Activated CD4-positive, alpha-beta T cell treated with anti-CD3 and anti-CD28 coated beads, Interleukin-2, Interleukin-4, amounts not matched to agents 100 ng/mL and 50 ng/mL, durations not matched to agents 16 hours and 8 hours (primary cell): Measurements from ENCODE around the gene PRPSAP2.

Source experiments
- DNase-seq: peaks from one replicate; pipeline ENCODE4 v3.0.0-alpha.2; 2020; ENCODE audit warnings: low spot score

The PRPSAP2 gene

GRCh38 chr17:18962494-18962815 lies 104.5 kb downstream of the PRPSAP2 start:
- DNase-seq: no peak

- DNase-seq: no peak
These were observed 105.4 kb downstream of the PRPSAP2 start for GRCh38 chr17:18963126-18964017.

GRCh38 chr17:18964018-18964351 lies 106.1 kb downstream of the PRPSAP2 start:
- no peak for DNase-seq

- no peak for DNase-seq
These were observed 106.6 kb downstream of the PRPSAP2 start for GRCh38 chr17:18964550-18964949.

- no peak for DNase-seq
These were observed 107.8 kb downstream of the PRPSAP2 start for GRCh38 chr17:18965530-18966236.

- no peak for DNase-seq
These were observed 109.1 kb downstream of the PRPSAP2 start for GRCh38 chr17:18966831-18967624.

GRCh38 chr17:18967916-18968315 lies 110.0 kb downstream of the PRPSAP2 start:
- no peak for DNase-seq

GRCh38 chr17:18968345-18968744 lies 110.4 kb downstream of the PRPSAP2 start:
- no peak for DNase-seq

GRCh38 chr17:18968945-18969887 lies 111.3 kb downstream of the PRPSAP2 start:
- DNase-seq: no peak

GRCh38 chr17:18970582-18971480 lies 112.9 kb downstream of the PRPSAP2 start:
- no peak for DNase-seq

- DNase-seq: no peak
These were observed 113.9 kb downstream of the PRPSAP2 start for GRCh38 chr17:18971801-18972200.

GRCh38 chr17:18974407-18975149 lies 116.6 kb downstream of the PRPSAP2 start:
- DNase-seq: peak; percentile 18

GRCh38 chr17:18975597-18975996 lies 117.7 kb downstream of the PRPSAP2 start:
- no peak for DNase-seq

GRCh38 chr17:18976201-18976600 lies 118.3 kb downstream of the PRPSAP2 start:
- DNase-seq: no peak

GRCh38 chr17:18977021-18977420 lies 119.1 kb downstream of the PRPSAP2 start:
- no peak for DNase-seq

GRCh38 chr17:18977646-18978045 lies 119.7 kb downstream of the PRPSAP2 start:
- no peak for DNase-seq

GRCh38 chr17:18978050-18978449 lies 120.1 kb downstream of the PRPSAP2 start:
- DNase-seq: no peak

- DNase-seq: no peak
These were observed 120.7 kb downstream of the PRPSAP2 start for GRCh38 chr17:18978655-18979054.
